K562 (cell line): Measurements from ENCODE around the gene NUP50. TPM values are rescaled to one million over a fixed set of nuclear protein-coding genes. Genes with fewer than 3 reads are reported as not detected.
A peak's percentile ranks its signal among the peaks of the same experiment; 100 is the strongest.

ENCODE experiments used
- ATF7 ChIP-seq: fragments of 450-650 bp; IDR thresholded peaks from 2 replicates; pipeline ENCODE4 v1.7.1; 2014; ENCODE audit warnings: mild to moderate bottlenecking, moderate library complexity
- CBX3 ChIP-seq, 2 experiments: IDR thresholded peaks; 1 replicate in 1 of 2; 2 replicates in 1 of 2; pipeline ENCODE4 v1.6.1; 2012; ENCODE audit warnings: inconsistent platforms in 2 of 2, low read length in 2 of 2, borderline replicate concordance in 1 of 2, control low read depth in 1 of 2
- CTBP1 ChIP-seq: fragments of 450-650 bp; IDR thresholded peaks from 2 replicates; pipeline ENCODE4 v1.6.1; 2016; ENCODE audit warnings: borderline replicate concordance
- ELF4 ChIP-seq: fragments of 450-650 bp; formaldehyde crosslinking; IDR thresholded peaks from 2 replicates; pipeline ENCODE4 v1.4.0; 2022; ENCODE audit warnings: missing genetic modification characterization
- EP400 ChIP-seq: fragments of 450-650 bp; IDR thresholded peaks from 2 replicates; pipeline ENCODE4 v1.6.1; 2017; ENCODE audit warnings: antibody characterized with exemption, mild to moderate bottlenecking, moderate library complexity
- HES1 ChIP-seq: fragments of 450-650 bp; IDR thresholded peaks from 2 replicates; pipeline ENCODE4 v1.6.1; 2016; ENCODE audit warnings: low read depth, mild to moderate bottlenecking, moderate library complexity
- MAFG ChIP-seq: fragments of 450-650 bp; conservative IDR thresholded peaks from 2 replicates; pipeline ENCODE4 v1.6.1; 2016; ENCODE audit warnings: missing genetic modification characterization, missing compliant biosample characterization
- NKRF ChIP-seq: fragments of 450-650 bp; IDR thresholded peaks from 2 replicates; pipeline ENCODE4 v1.6.1; 2016; ENCODE audit warnings: borderline replicate concordance
- NR2C2 ChIP-seq, 2 experiments: fragments of 200-800 bp in 1 of 2; sonication (Bioruptor generic) in 1 of 2; sonication (generic) in 1 of 2; formaldehyde crosslinking in 1 of 2; IDR thresholded peaks; 2 replicates each; pipeline versions ENCODE4 v1.6.1 to v1.8.0; 2016 to 2022; ENCODE audit warnings: mild to moderate bottlenecking in 1 of 2, missing compliant biosample characterization in 1 of 2, missing genetic modification characterization in 1 of 2, missing genetic modification reagents in 1 of 2
- NR4A1 ChIP-seq, 2 experiments: fragments of 250-450 bp in 1 of 2; fragments of 450-650 bp in 1 of 2; sonication (Bioruptor Pico) in 1 of 2; IDR thresholded peaks; 2 replicates each; pipeline versions ENCODE4 v1.4.0 to v1.6.1; 2016 to 2020; ENCODE audit warnings: mild to moderate bottlenecking in 2 of 2, missing compliant biosample characterization in 1 of 2, missing genetic modification characterization in 1 of 2, moderate library complexity in 1 of 2
- USF2 ChIP-seq: sonication (generic); formaldehyde crosslinking; IDR thresholded peaks from 2 replicates; pipeline ENCODE4 v1.5.0; 2020; ENCODE audit warnings: missing genetic modification reagents
- polyA plus RNA-seq, 8 experiments: library from polyadenylated mRNA; depleted of rRNA in 4 of 8; stranded (reverse) in 5 of 8; unstranded in 3 of 8; fragments of >200 nt; fragmentation: Nextera tagmentation in 2 of 8; fragmentation: Illumina TruSeq in 1 of 8; extraction: Ambion mirVana in 2 of 8; extraction: Trizol in 1 of 8; gene quantifications; 2 replicates each; pipeline versions ENCODE4 v1.2.1 to v1.2.3, GENCODE V29; 2011 to 2014; ENCODE audit warnings: inconsistent platforms in 1 of 8, missing spikeins in 1 of 8
- total RNA-seq, 7 experiments: library from RNA; depleted of rRNA in 6 of 7; stranded (reverse); fragments of >200 nt in 6 of 7; fragmentation: Illumina TruSeq in 2 of 7; extraction: Trizol in 2 of 7; gene quantifications; 2 replicates each; pipeline versions ENCODE4 v1.2.1 to v1.2.3, GENCODE V29; 2011 to 2021; ENCODE audit warnings: low replicate concordance in 1 of 7
- TF ChIP-seq, protein P1 (sequence below), 2 experiments: fragments of 450-650 bp; formaldehyde crosslinking in 1 of 2; IDR thresholded peaks; 2 replicates each; pipeline versions ENCODE4 v1.4.0 to v1.6.1; 2014 to 2020; ENCODE audit warnings: mild to moderate bottlenecking in 2 of 2, borderline replicate concordance in 1 of 2, low read depth in 1 of 2
- TF ChIP-seq, protein P2 (sequence below): sonication (generic); formaldehyde crosslinking; IDR thresholded peaks from 2 replicates; pipeline ENCODE4 v1.9.0; 2022; ENCODE audit warnings: mild to moderate bottlenecking, missing genetic modification reagents

The NUP50 gene
- total and polyA plus RNA-seq, 9 of the 15 experiments (the other 6 are each of a cell fraction or from before 2014, with no cell fraction given): 23.8 to 83.7 (median 55.3) TPM

- TF ChIP-seq, protein P1, sequence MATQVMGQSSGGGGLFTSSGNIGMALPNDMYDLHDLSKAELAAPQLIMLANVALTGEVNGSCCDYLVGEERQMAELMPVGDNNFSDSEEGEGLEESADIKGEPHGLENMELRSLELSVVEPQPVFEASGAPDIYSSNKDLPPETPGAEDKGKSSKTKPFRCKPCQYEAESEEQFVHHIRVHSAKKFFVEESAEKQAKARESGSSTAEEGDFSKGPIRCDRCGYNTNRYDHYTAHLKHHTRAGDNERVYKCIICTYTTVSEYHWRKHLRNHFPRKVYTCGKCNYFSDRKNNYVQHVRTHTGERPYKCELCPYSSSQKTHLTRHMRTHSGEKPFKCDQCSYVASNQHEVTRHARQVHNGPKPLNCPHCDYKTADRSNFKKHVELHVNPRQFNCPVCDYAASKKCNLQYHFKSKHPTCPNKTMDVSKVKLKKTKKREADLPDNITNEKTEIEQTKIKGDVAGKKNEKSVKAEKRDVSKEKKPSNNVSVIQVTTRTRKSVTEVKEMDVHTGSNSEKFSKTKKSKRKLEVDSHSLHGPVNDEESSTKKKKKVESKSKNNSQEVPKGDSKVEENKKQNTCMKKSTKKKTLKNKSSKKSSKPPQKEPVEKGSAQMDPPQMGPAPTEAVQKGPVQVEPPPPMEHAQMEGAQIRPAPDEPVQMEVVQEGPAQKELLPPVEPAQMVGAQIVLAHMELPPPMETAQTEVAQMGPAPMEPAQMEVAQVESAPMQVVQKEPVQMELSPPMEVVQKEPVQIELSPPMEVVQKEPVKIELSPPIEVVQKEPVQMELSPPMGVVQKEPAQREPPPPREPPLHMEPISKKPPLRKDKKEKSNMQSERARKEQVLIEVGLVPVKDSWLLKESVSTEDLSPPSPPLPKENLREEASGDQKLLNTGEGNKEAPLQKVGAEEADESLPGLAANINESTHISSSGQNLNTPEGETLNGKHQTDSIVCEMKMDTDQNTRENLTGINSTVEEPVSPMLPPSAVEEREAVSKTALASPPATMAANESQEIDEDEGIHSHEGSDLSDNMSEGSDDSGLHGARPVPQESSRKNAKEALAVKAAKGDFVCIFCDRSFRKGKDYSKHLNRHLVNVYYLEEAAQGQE (IDR thresholded peaks at IDR 0.05; ENCODE audit: borderline replicate concordance): peak; percentile 27; the same call in 1 of the 2 replicates
- TF ChIP-seq, protein P1 (CRISPR knock-in tag; IDR thresholded peaks at IDR 0.05; ENCODE audit: low read depth): no peak
- TF ChIP-seq USF2 (CRISPR knock-in tag) (peak; percentile 84), NKRF (no peak), CBX3 (IDR thresholded peaks at IDR 0.05; ENCODE audit: borderline replicate concordance in 1 of 2, low read length in 2 of 2) (0 out of 3 replicates have a peak, but pooled peaks of 1 of the 2 experiments have one; percentile 56), ATF7 (peak; percentile 62), NR4A1 (CRISPR knock-in tag; IDR thresholded peaks at IDR 0.05) (no peak), NR4A1 (tag; IDR thresholded peaks at IDR 0.05) (peak; percentile 64; the same call in 1 of the 2 replicates), CTBP1 (no peak), NR2C2 (CRISPR knock-in tag; IDR thresholded peaks at IDR 0.05) (no peak), NR2C2 (tag; IDR thresholded peaks at IDR 0.05) (peak; percentile 35; the same call in 1 of the 2 replicates), ELF4 (CRISPR knock-in tag) (no peak), MAFG (tag) (0 out of 2 replicates have a peak, but pooled peaks have one; percentile 5), HES1 (peak; percentile 73; the same call in 1 of the 2 replicates), EP400 (peak; percentile 36; the same call in 1 of the 2 replicates)
- TF ChIP-seq, protein P2, sequence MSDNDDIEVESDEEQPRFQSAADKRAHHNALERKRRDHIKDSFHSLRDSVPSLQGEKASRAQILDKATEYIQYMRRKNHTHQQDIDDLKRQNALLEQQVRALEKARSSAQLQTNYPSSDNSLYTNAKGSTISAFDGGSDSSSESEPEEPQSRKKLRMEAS (CRISPR knock-in tag): peak; percentile 71
These were observed 29.0 kb downstream of the NUP50 start (continued) for GRCh38 chr22:45192701-45193187.
